ENCODE measurements around the gene ZSWIM6. TPM values are rescaled to one million over a fixed set of nuclear protein-coding genes. Genes with fewer than 3 reads are reported as not detected.
"Not testable (repeated sequence)": the region's sequence is repeated elsewhere in the genome, so short reads cannot be mapped to it uniquely, and the experiment has no call there.

The ZSWIM6 gene
- total RNA-seq, 4 donors from 2014 or later = 13.3 to 19.4 (median 16.0) TPM

- H3K4me3 ChIP-seq = no peak overlapping the region
- H3K36me3 ChIP-seq = no peaks in the 10 kb centered on the region
- no peaks in the 10 kb centered on the region for H3K9me3 ChIP-seq
- peak overlapping the region in 2 of 4 donors; percentile 11 to 55 for H3K27ac ChIP-seq
- TF ChIP-seq CTCF (IDR thresholded peaks at IDR 0.05) (no peak), POLR2A (IDR thresholded peaks at IDR 0.05) (no peak)
- DNase-seq = no peak
- H3K27me3 ChIP-seq = no peaks in the 10 kb centered on the region
- H3K4me1 ChIP-seq = peaks cover 0 to 16% (median 3%) of the 10 kb centered on the region in 4 donors
Observed at GRCh38 chr5:61409568-61409967, 77.5 kb downstream of the ZSWIM6 start.

GRCh38 chr5:61410811-61411210, 78.8 kb downstream of the ZSWIM6 start:
- no peaks in the 10 kb centered on the region for H3K27me3 ChIP-seq
- no peak for DNase-seq
- no peak overlapping the region for H3K27ac ChIP-seq
- H3K36me3 ChIP-seq = no peaks in the 10 kb centered on the region
- H3K9me3 ChIP-seq = no peaks in the 10 kb centered on the region
- peaks cover 0 to 8% (median 3%) of the 10 kb centered on the region in 4 donors for H3K4me1 ChIP-seq
- H3K4me3 ChIP-seq = no peak overlapping the region
- TF ChIP-seq POLR2A (IDR thresholded peaks at IDR 0.05) (no peak), CTCF (IDR thresholded peaks at IDR 0.05) (no peak)

GRCh38 chr5:61412361-61412760, 80.3 kb downstream of the ZSWIM6 start:
- DNase-seq = no peak
- H3K27ac ChIP-seq = no peak overlapping the region
- H3K9me3 ChIP-seq = no peaks in the 10 kb centered on the region
- no peaks in the 10 kb centered on the region for H3K27me3 ChIP-seq
- no peak for TF ChIP-seq POLR2A (IDR thresholded peaks at IDR 0.05)
- TF ChIP-seq CTCF (IDR thresholded peaks at IDR 0.05) = no peak
- no peaks in the 10 kb centered on the region for H3K36me3 ChIP-seq
- H3K4me3 ChIP-seq = no peak overlapping the region
- peaks cover 0 to 8% (median 3%) of the 10 kb centered on the region in 4 donors for H3K4me1 ChIP-seq

- H3K27ac ChIP-seq, H3K4me3 ChIP-seq, H3K4me1 ChIP-seq, H3K9me3 ChIP-seq, H3K36me3 ChIP-seq, DNase-seq, H3K27me3 ChIP-seq: not testable (repeated sequence)
Observed at GRCh38 chr5:61413205-61413604, 81.1 kb downstream of the ZSWIM6 start.

GRCh38 chr5:61414806-61415205, 82.7 kb downstream of the ZSWIM6 start:
- no peak overlapping the region for H3K4me3 ChIP-seq
- H3K27me3 ChIP-seq = no peaks in the 10 kb centered on the region
- TF ChIP-seq CTCF (IDR thresholded peaks at IDR 0.05) (no peak), POLR2A (IDR thresholded peaks at IDR 0.05) (no peak)
- no peak for DNase-seq
- no peaks in the 10 kb centered on the region for H3K4me1 ChIP-seq
- H3K9me3 ChIP-seq = no peaks in the 10 kb centered on the region
- H3K36me3 ChIP-seq = no peaks in the 10 kb centered on the region
- H3K27ac ChIP-seq = no peak overlapping the region

GRCh38 chr5:61416010-61416409, 84.0 kb downstream of the ZSWIM6 start:
- Histone ChIP-seq H3K4me1 (no peaks in the 10 kb centered on the region), H3K36me3 (no peaks in the 10 kb centered on the region), H3K9me3 (no peaks in the 10 kb centered on the region), H3K27me3 (no peaks in the 10 kb centered on the region), H3K4me3 (no peak overlapping the region), H3K27ac (no peak overlapping the region)
- TF ChIP-seq CTCF (IDR thresholded peaks at IDR 0.05) = no peak
- no peak for TF ChIP-seq POLR2A (IDR thresholded peaks at IDR 0.05)
- DNase-seq = no peak

Measured in Peyer's patch (tissue), 4 donors.